Measurements from ENCODE around the gene AASDH. TPM values are rescaled to one million over a fixed set of nuclear protein-coding genes. Genes with fewer than 3 reads are reported as not detected.

AASDH gene
- total and polyA plus RNA-seq, 2 of the 4 experiments (the other 2 are of a cell fraction) = 4.7 to 12.0 TPM

- H3K18ac ChIP-seq (ENCODE audit: low read depth, low read length) = no peak overlapping the region
- H3K27ac ChIP-seq (ENCODE audit: insufficient read depth, low read length) = no peak overlapping the region
- H4K8ac ChIP-seq (ENCODE audit: low read depth in 2 of 2, low read length in 2 of 2) = no peak overlapping the region
- H4K5ac ChIP-seq (ENCODE audit: low read depth, low read length) = no peak overlapping the region
- H3K9me1 ChIP-seq (ENCODE audit: insufficient read depth, low read length) = no peaks in the 10 kb centered on the region
- no peak overlapping the region for H3K56ac ChIP-seq (ENCODE audit: extremely low read depth, insufficient read depth, low read length)
- H2BK120ac ChIP-seq (ENCODE audit: low read depth, low read length) = no peak overlapping the region
- H3K36me3 ChIP-seq (ENCODE audit: control insufficient read depth, insufficient read depth, low read length) = no peaks in the 10 kb centered on the region
- no TSS peak for BruUV-seq (replicated peaks)
- intact Hi-C loops (cut with micrococcal nuclease) = no loop called here
- DNase-seq (no peak), ATAC-seq (ENCODE audit: low read depth) (no peak)
- no peak overlapping the region for H2BK5ac ChIP-seq (ENCODE audit: low read depth, low read length, poor library complexity, severe bottlenecking)
- no peaks in the 10 kb centered on the region for H4K20me1 ChIP-seq (ENCODE audit: insufficient read depth, low read length)
- H3K9ac ChIP-seq (ENCODE audit: low read depth, low read length) = no peak overlapping the region
- 80% methylated on average over 1 of the region's 29 CpGs; no CpG with 5 or more reads in 1 of the 2 experiments for WGBS, 2 experiments (ENCODE audit: extremely low coverage in 2 of 2, insufficient read length in 1 of 2)
- no peak overlapping the region for H2AFZ ChIP-seq (replicated peaks; ENCODE audit: low read length, poor library complexity)
- H3K79me1 ChIP-seq (ENCODE audit: low read depth in 1 of 2, low read length in 2 of 2) = no peaks in the 10 kb centered on the region
- dilution Hi-C loops (cut with HindIII; ENCODE audit: low sequenced_read_pairs, unreplicated experiment) = no loop called here
- POLR2A ChIA-PET (ENCODE audit: unreplicated experiment) = interaction anchor here (0.6 kb wide), 1 partner anchor 918 kb away, joined by 9 read pairs; no protein-coding TSS in a partner anchor
- no peak overlapping the region for H2AK9ac ChIP-seq (replicated peaks; ENCODE audit: low read depth, low read length, poor library complexity)
- peaks cover 6% of the 10 kb centered on the region; the same call in 1 of the 2 replicates for H3K4me1 ChIP-seq (ENCODE audit: control insufficient read depth, insufficient read depth, low read length)
- no peaks in the 10 kb centered on the region for H3K9me3 ChIP-seq (ENCODE audit: control insufficient read depth, insufficient read depth, low read length)
- H3K4me2 ChIP-seq (ENCODE audit: low read depth, low read length) = no peak overlapping the region
- in situ Hi-C loops (cut with MboI; ENCODE audit: low sequenced_read_pairs) = loop anchor here (25.0 kb wide), 1 partner anchor 521 kb away; no protein-coding TSS in a partner anchor
- H2BK15ac ChIP-seq (ENCODE audit: low read depth, low read length) = no peak overlapping the region
- H2AK5ac ChIP-seq (ENCODE audit: low read depth, low read length) = no peak overlapping the region
- no peak overlapping the region for H3K14ac ChIP-seq (replicated peaks; ENCODE audit: low read depth, low read length)
- H4K91ac ChIP-seq (ENCODE audit: insufficient read depth, low read depth, low read length) = no peak overlapping the region
- no peak overlapping the region for H3K23ac ChIP-seq (ENCODE audit: low read depth, low read length)
- H3K27me3 ChIP-seq (ENCODE audit: control insufficient read depth, insufficient read depth, low read length) = 0 out of 2 replicates have a peak, but pooled peaks cover 1% of the 10 kb centered on the region
- H2BK20ac ChIP-seq (ENCODE audit: low read depth, low read length) = no peak overlapping the region
- CTCF ChIA-PET = no interaction called here
- TF ChIP-seq CEBPB (IDR thresholded peaks at IDR 0.05; ENCODE audit: low read depth, low read length) = no peak
- TF ChIP-seq CHD1 (IDR thresholded peaks at IDR 0.05; ENCODE audit: low read depth, low read length) = no peak
- no peak for TF ChIP-seq BHLHE40 (IDR thresholded peaks at IDR 0.05; ENCODE audit: low read depth, low read length)
- no peak for TF ChIP-seq MAZ (IDR thresholded peaks at IDR 0.05; ENCODE audit: borderline replicate concordance, low read depth, low read length)
- no peak for TF ChIP-seq SMC3 (IDR thresholded peaks at IDR 0.05; ENCODE audit: low read depth, low read length)
- no peak for TF ChIP-seq USF2 (IDR thresholded peaks at IDR 0.05; ENCODE audit: low read depth, low read length)
- no peak for TF ChIP-seq RFX5 (IDR thresholded peaks at IDR 0.05; ENCODE audit: low read depth, low read length)
- no peak for TF ChIP-seq RCOR1 (IDR thresholded peaks at IDR 0.05; ENCODE audit: insufficient replicate concordance, low read length)
- no peak for TF ChIP-seq CTCF (conservative IDR thresholded peaks at IDR 0.05; ENCODE audit: low read depth, low read length)
- TF ChIP-seq NFE2L2 (IDR thresholded peaks at IDR 0.05; ENCODE audit: low read depth, low read length) = no peak
- TF ChIP-seq FOS (IDR thresholded peaks at IDR 0.05; ENCODE audit: low read depth, low read length) = no peak
- no peak for TF ChIP-seq RAD21 (IDR thresholded peaks at IDR 0.05; ENCODE audit: low read length)
- TF ChIP-seq ELK1 (IDR thresholded peaks at IDR 0.05; ENCODE audit: borderline replicate concordance, low read depth, low read length) = no peak
- no peak for TF ChIP-seq MAFK (IDR thresholded peaks at IDR 0.05; ENCODE audit: low read depth, low read length)
- H3K4me3 ChIP-seq (ENCODE audit: insufficient read depth, low read depth, low read length) = no peak overlapping the region
- no peak overlapping the region for H3K4ac ChIP-seq (ENCODE audit: low read depth, low read length)
Measured at GRCh38 chr4:56316011-56316650, 71.2 kb downstream of the AASDH start.

Data from IMR-90 (cell line).